Prostate gland (tissue), 2 donors: Measurements from ENCODE around the gene STX1B. TPM values are rescaled to one million over a fixed set of nuclear protein-coding genes. Genes with fewer than 3 reads are reported as not detected.

Experiments
- DNase-seq: peaks from one replicate; pipeline ENCODE4 v3.0.0-alpha.2; 2019; ENCODE audit warnings: low spot score
- H3K27ac ChIP-seq, 2 donors: fragments of 200-600 bp; sonication (generic); 2 replicates each; pipeline ENCODE4 v1.5.1; 2017 to 2019
- H3K27me3 ChIP-seq: fragments of 200-600 bp; sonication (generic); replicated peaks from 2 replicates; pipeline ENCODE4 v1.5.1; 2019; ENCODE audit not compliant: insufficient read depth
- H3K36me3 ChIP-seq, 2 donors: fragments of 200-600 bp; sonication (generic); 1 replicate in 1 of 2; 2 replicates in 1 of 2; pipeline versions ENCODE4 v1.5.1 to v1.8.1; 2017 to 2019
- H3K4me1 ChIP-seq: fragments of 200-600 bp; sonication (generic); replicated peaks from 2 replicates; pipeline ENCODE4 v1.5.1; 2019
- H3K4me3 ChIP-seq, 2 donors: fragments of 200-600 bp; sonication (generic); 2 replicates each; pipeline ENCODE4 v1.5.1; 2017 to 2019
- H3K9me3 ChIP-seq: fragments of 200-600 bp; sonication (generic); 2 replicates; pipeline ENCODE4 v1.5.1; 2017
- CTCF ChIP-seq, 4 experiments: fragments of 200-600 bp in 2 of 4; fragments of 450-650 bp in 2 of 4; sonication (generic) in 2 of 4; IDR thresholded peaks; 1 replicate in 3 of 4; 2 replicates in 1 of 4; pipeline ENCODE4 v1.5.1; 2016 to 2019; ENCODE audit warnings: antibody characterized with exemption in 4 of 4, mild to moderate bottlenecking in 2 of 4, moderate library complexity in 2 of 4
- POLR2A ChIP-seq: fragments of 450-650 bp; IDR thresholded peaks from one replicate; pipeline ENCODE4 v1.6.1; 2016; ENCODE audit warnings: antibody characterized with exemption, mild to moderate bottlenecking
- POLR2AphosphoS5 ChIP-seq: sonication (generic); formaldehyde crosslinking; IDR thresholded peaks from one replicate; pipeline ENCODE4 v1.6.1; 2017; ENCODE audit warnings: antibody characterized with exemption
- WGBS: methylation state at CpG from one replicate; pipeline ENCODE4 v1.1.5; 2018; 5-methylcytosine and 5-hydroxymethylcytosine counted together
- intact Hi-C: fragments of 100-400 bp; cut with DNase I; formaldehyde crosslinking; loops from one replicate; pipeline ENCODE4 v1.14.2; 2022
- total RNA-seq, 2 donors: library from RNA; depleted of rRNA; stranded (reverse); fragments of >200 nt; gene quantifications; one replicate each; pipeline ENCODE4 v1.1.0, GENCODE V29; 2016

Gene STX1B
- total RNA-seq, 2 donors from 2014 or later: 0.36 to 0.91 TPM

- intact Hi-C loops: no loop called here
- DNase-seq: no peak
- H3K27ac ChIP-seq: no peak overlapping the region
- TF ChIP-seq CTCF (IDR thresholded peaks at IDR 0.05): no peak
- TF ChIP-seq POLR2AphosphoS5: no peak
- no peak for TF ChIP-seq POLR2A
- H3K9me3 ChIP-seq: no peaks in the 10 kb centered on the region
- peaks cover 3% of the 10 kb centered on the region for H3K27me3 ChIP-seq
- H3K4me1 ChIP-seq: no peaks in the 10 kb centered on the region
- WGBS: 68% methylated on average over 6 of the region's 6 CpGs
- H3K4me3 ChIP-seq: no peak overlapping the region
- no peaks in the 10 kb centered on the region for H3K36me3 ChIP-seq
These were observed 2.3 kb downstream of the STX1B start for GRCh38 chr16:31008149-31008548.

- no peaks in the 10 kb centered on the region for H3K36me3 ChIP-seq
- TF ChIP-seq CTCF (IDR thresholded peaks at IDR 0.05) (no peak), POLR2AphosphoS5 (no peak), POLR2A (no peak)
These were observed 2.8 kb downstream of the STX1B start for GRCh38 chr16:31007684-31008083.

GRCh38 chr16:31006589-31006988 lies 3.8 kb downstream of the STX1B start:
- Histone ChIP-seq H3K9me3 (no peaks in the 10 kb centered on the region), H3K27me3 (no peaks in the 10 kb centered on the region), H3K4me1 (no peaks in the 10 kb centered on the region), H3K36me3 (no peaks in the 10 kb centered on the region), H3K27ac (no peak overlapping the region), H3K4me3 (no peak overlapping the region)
- WGBS: 91% methylated on average over 8 of the region's 8 CpGs
- intact Hi-C loops: no loop called here
- TF ChIP-seq POLR2A: no peak
- TF ChIP-seq POLR2AphosphoS5: no peak
- no peak for TF ChIP-seq CTCF (IDR thresholded peaks at IDR 0.05)
- DNase-seq: no peak

More at GRCh38 chr16:31007684-31008083, 2.8 kb downstream of the STX1B start:
- Histone ChIP-seq H3K27ac (no peak overlapping the region), H3K27me3 (peaks cover 3% of the 10 kb centered on the region), H3K4me3 (no peak overlapping the region), H3K4me1 (no peaks in the 10 kb centered on the region), H3K9me3 (no peaks in the 10 kb centered on the region)
- WGBS: 62% methylated on average over 6 of the region's 6 CpGs
- intact Hi-C loops: no loop called here
- DNase-seq: no peak

GRCh38 chr16:31006086-31006385 lies 4.4 kb downstream of the STX1B start:
- no peak overlapping the region for H3K4me3 ChIP-seq
- DNase-seq: no peak
- no peak for TF ChIP-seq POLR2A
- TF ChIP-seq POLR2AphosphoS5: no peak
- no peak for TF ChIP-seq CTCF (IDR thresholded peaks at IDR 0.05)
- 56% methylated on average over 7 of the region's 7 CpGs for WGBS
- H3K4me1 ChIP-seq: no peaks in the 10 kb centered on the region
- H3K27ac ChIP-seq: no peak overlapping the region
- intact Hi-C loops: no loop called here
- no peaks in the 10 kb centered on the region for H3K27me3 ChIP-seq
- no peaks in the 10 kb centered on the region for H3K36me3 ChIP-seq
- no peaks in the 10 kb centered on the region for H3K9me3 ChIP-seq

GRCh38 chr16:31005350-31006085 lies 4.9 kb downstream of the STX1B start:
- H3K4me1 ChIP-seq: no peaks in the 10 kb centered on the region
- intact Hi-C loops: no loop called here
- no peaks in the 10 kb centered on the region for H3K9me3 ChIP-seq
- 79% methylated on average over 16 of the region's 16 CpGs for WGBS
- TF ChIP-seq CTCF (IDR thresholded peaks at IDR 0.05): no peak
- no peak for TF ChIP-seq POLR2A
- TF ChIP-seq POLR2AphosphoS5: no peak
- DNase-seq: no peak
- H3K27me3 ChIP-seq: no peaks in the 10 kb centered on the region
- no peak overlapping the region for H3K4me3 ChIP-seq
- no peak overlapping the region for H3K27ac ChIP-seq
- H3K36me3 ChIP-seq: no peaks in the 10 kb centered on the region
